ENCODE measurements around the gene SMAD3.

DNA sequence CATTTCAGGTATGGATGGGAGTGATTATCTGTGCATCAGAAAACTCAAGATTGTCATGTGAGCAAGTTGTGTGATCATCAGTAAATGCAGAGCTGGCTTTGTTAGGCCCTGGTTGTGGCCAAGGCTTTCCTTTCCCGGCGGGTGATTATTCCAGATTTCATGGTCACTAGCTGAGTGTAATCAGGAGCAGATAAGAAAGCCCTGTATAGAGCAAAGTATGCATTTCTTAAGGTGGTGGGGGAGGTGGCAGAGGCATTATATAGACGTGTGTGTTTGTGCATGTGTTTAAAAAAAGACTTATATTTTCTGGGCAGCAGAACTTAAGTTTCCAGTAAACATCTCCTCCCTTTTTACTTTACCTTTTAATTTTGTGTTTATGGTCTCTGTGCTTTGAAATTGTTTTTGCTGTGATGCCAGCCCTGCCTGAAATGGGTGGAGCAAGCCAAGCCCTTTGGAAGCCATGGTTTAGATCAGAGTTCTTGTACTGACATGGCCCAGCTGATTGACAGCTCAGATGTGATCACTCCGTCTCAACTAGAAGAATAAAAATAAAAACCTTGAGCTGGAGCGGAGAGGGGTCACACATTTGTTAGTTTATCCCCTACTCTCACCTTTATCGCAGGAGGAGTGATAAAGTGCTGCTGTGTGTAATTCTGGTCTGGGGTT is 22.2 kb downstream of the SMAD3 start:
- TF ChIP-seq, protein P1, sequence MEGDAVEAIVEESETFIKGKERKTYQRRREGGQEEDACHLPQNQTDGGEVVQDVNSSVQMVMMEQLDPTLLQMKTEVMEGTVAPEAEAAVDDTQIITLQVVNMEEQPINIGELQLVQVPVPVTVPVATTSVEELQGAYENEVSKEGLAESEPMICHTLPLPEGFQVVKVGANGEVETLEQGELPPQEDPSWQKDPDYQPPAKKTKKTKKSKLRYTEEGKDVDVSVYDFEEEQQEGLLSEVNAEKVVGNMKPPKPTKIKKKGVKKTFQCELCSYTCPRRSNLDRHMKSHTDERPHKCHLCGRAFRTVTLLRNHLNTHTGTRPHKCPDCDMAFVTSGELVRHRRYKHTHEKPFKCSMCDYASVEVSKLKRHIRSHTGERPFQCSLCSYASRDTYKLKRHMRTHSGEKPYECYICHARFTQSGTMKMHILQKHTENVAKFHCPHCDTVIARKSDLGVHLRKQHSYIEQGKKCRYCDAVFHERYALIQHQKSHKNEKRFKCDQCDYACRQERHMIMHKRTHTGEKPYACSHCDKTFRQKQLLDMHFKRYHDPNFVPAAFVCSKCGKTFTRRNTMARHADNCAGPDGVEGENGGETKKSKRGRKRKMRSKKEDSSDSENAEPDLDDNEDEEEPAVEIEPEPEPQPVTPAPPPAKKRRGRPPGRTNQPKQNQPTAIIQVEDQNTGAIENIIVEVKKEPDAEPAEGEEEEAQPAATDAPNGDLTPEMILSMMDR (conservative IDR thresholded peaks at IDR 0.05; ENCODE audit: low read depth, low read length), result no peak
- TF ChIP-seq POLR2A (IDR thresholded peaks at IDR 0.05; ENCODE audit: low read depth, low read length), result no peak
- no peak for TF ChIP-seq RCOR1 (IDR thresholded peaks at IDR 0.05; ENCODE audit: insufficient replicate concordance, low read length)
- TF ChIP-seq FOS (IDR thresholded peaks at IDR 0.05; ENCODE audit: low read depth, low read length), result no peak
- TF ChIP-seq MXI1 (IDR thresholded peaks at IDR 0.05; ENCODE audit: borderline replicate concordance, low read depth, low read length), result no peak
- no peak for TF ChIP-seq BHLHE40 (IDR thresholded peaks at IDR 0.05; ENCODE audit: low read depth, low read length)
- TF ChIP-seq SMC3 (IDR thresholded peaks at IDR 0.05; ENCODE audit: low read depth, low read length), result no peak
- TF ChIP-seq CEBPB (IDR thresholded peaks at IDR 0.05; ENCODE audit: low read depth, low read length), result no peak
- no peak for TF ChIP-seq RAD21 (IDR thresholded peaks at IDR 0.05; ENCODE audit: low read length)
- no peak for TF ChIP-seq MAFK (IDR thresholded peaks at IDR 0.05; ENCODE audit: low read depth, low read length)
- no peak for TF ChIP-seq CHD1 (IDR thresholded peaks at IDR 0.05; ENCODE audit: low read depth, low read length)
- TF ChIP-seq, protein P2, sequence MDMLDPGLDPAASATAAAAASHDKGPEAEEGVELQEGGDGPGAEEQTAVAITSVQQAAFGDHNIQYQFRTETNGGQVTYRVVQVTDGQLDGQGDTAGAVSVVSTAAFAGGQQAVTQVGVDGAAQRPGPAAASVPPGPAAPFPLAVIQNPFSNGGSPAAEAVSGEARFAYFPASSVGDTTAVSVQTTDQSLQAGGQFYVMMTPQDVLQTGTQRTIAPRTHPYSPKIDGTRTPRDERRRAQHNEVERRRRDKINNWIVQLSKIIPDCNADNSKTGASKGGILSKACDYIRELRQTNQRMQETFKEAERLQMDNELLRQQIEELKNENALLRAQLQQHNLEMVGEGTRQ (IDR thresholded peaks at IDR 0.05; ENCODE audit: low read depth, low read length), result no peak
